ENCODE measurements around the gene FMNL2. TPM values are rescaled to one million over a fixed set of nuclear protein-coding genes. Genes with fewer than 3 reads are reported as not detected.
A peak's percentile ranks its signal among the peaks of the same experiment; 100 is the strongest.

Gene FMNL2
- total and polyA plus RNA-seq, 4 donors, result 81.1 to 173 (median 146) TPM

- H3K27me3 ChIP-seq (ENCODE audit: control insufficient read depth, insufficient read depth, low read length), result no peaks in the 10 kb centered on the region
- 88% methylated on average over 1 of the region's 4 CpGs for WGBS (ENCODE audit: insufficient coverage)
- H3K9me3 ChIP-seq (ENCODE audit: control insufficient read depth, insufficient read depth, low read length), result no peaks in the 10 kb centered on the region
- peaks cover 5% of the 10 kb centered on the region for H3K36me3 ChIP-seq (ENCODE audit: control insufficient read depth, insufficient read depth, low read length)
- DNase-seq (ENCODE audit: low read depth in 4 of 6, low spot score in 6 of 6), result no peak
- H3K4me1 ChIP-seq (ENCODE audit: control insufficient read depth, insufficient read depth, low read length), result peaks cover 3% of the 10 kb centered on the region
- H3K27ac ChIP-seq (ENCODE audit: low read depth, low read length), result no peak overlapping the region
- H3K4me3 ChIP-seq (ENCODE audit: low read depth, low read length), result no peak overlapping the region
Observed at GRCh38 chr2:152573168-152573567, 238.2 kb downstream of the FMNL2 start.

GRCh38 chr2:152577579-152577978 lies 242.6 kb downstream of the FMNL2 start:
- H3K36me3 ChIP-seq (ENCODE audit: control insufficient read depth, insufficient read depth, low read length), result peaks cover 5% of the 10 kb centered on the region
- 42% methylated on average over 1 of the region's 1 CpG for WGBS (ENCODE audit: insufficient coverage)

GRCh38 chr2:152578573-152578972 lies 243.6 kb downstream of the FMNL2 start:
- Histone ChIP-seq H3K4me1 (ENCODE audit: control insufficient read depth, insufficient read depth, low read length) (no peaks in the 10 kb centered on the region), H3K4me3 (ENCODE audit: low read depth, low read length) (no peak overlapping the region), H3K27ac (ENCODE audit: low read depth, low read length) (no peak overlapping the region), H3K9me3 (ENCODE audit: control insufficient read depth, insufficient read depth, low read length) (no peaks in the 10 kb centered on the region), H3K27me3 (ENCODE audit: control insufficient read depth, insufficient read depth, low read length) (no peaks in the 10 kb centered on the region), H3K36me3 (ENCODE audit: control insufficient read depth, insufficient read depth, low read length) (peaks cover 5% of the 10 kb centered on the region)
- DNase-seq (ENCODE audit: low read depth in 4 of 6, low spot score in 6 of 6), result no peak
- WGBS (ENCODE audit: insufficient coverage), result no CpG with 5 or more reads among the region's 4 CpGs

More at GRCh38 chr2:152577579-152577978, 242.6 kb downstream of the FMNL2 start:
- no peaks in the 10 kb centered on the region for H3K9me3 ChIP-seq (ENCODE audit: control insufficient read depth, insufficient read depth, low read length)
- peak in 1 of 6 donors; percentile 42 for DNase-seq (ENCODE audit: low read depth in 4 of 6, low spot score in 6 of 6)
- H3K4me1 ChIP-seq (ENCODE audit: control insufficient read depth, insufficient read depth, low read length), result no peaks in the 10 kb centered on the region
- no peak overlapping the region for H3K27ac ChIP-seq (ENCODE audit: low read depth, low read length)
- no peak overlapping the region for H3K4me3 ChIP-seq (ENCODE audit: low read depth, low read length)
- H3K27me3 ChIP-seq (ENCODE audit: control insufficient read depth, insufficient read depth, low read length), result no peaks in the 10 kb centered on the region

- Histone ChIP-seq H3K27me3 (ENCODE audit: control insufficient read depth, insufficient read depth, low read length) (no peaks in the 10 kb centered on the region), H3K27ac (ENCODE audit: low read depth, low read length) (no peak overlapping the region), H3K4me3 (ENCODE audit: low read depth, low read length) (no peak overlapping the region), H3K36me3 (ENCODE audit: control insufficient read depth, insufficient read depth, low read length) (peaks cover 5% of the 10 kb centered on the region), H3K4me1 (ENCODE audit: control insufficient read depth, insufficient read depth, low read length) (no peaks in the 10 kb centered on the region), H3K9me3 (ENCODE audit: control insufficient read depth, insufficient read depth, low read length) (no peaks in the 10 kb centered on the region)
- WGBS (ENCODE audit: insufficient coverage), result no CpG with 5 or more reads among the region's 3 CpGs
- no peak for DNase-seq (ENCODE audit: low read depth in 4 of 6, low spot score in 6 of 6)
Observed at GRCh38 chr2:152580714-152581113, 245.7 kb downstream of the FMNL2 start.

GRCh38 chr2:152581360-152581759 lies 246.4 kb downstream of the FMNL2 start:
- H3K36me3 ChIP-seq (ENCODE audit: control insufficient read depth, insufficient read depth, low read length), result peaks cover 5% of the 10 kb centered on the region
- H3K4me1 ChIP-seq (ENCODE audit: control insufficient read depth, insufficient read depth, low read length), result peaks cover 3% of the 10 kb centered on the region
- 86% methylated on average over 10 of the region's 11 CpGs for WGBS (ENCODE audit: insufficient coverage)
- H3K9me3 ChIP-seq (ENCODE audit: control insufficient read depth, insufficient read depth, low read length), result no peaks in the 10 kb centered on the region
- H3K4me3 ChIP-seq (ENCODE audit: low read depth, low read length), result no peak overlapping the region
- DNase-seq (ENCODE audit: low read depth in 4 of 6, low spot score in 6 of 6), result no peak
- H3K27me3 ChIP-seq (ENCODE audit: control insufficient read depth, insufficient read depth, low read length), result no peaks in the 10 kb centered on the region
- H3K27ac ChIP-seq (ENCODE audit: low read depth, low read length), result no peak overlapping the region

- H3K27me3 ChIP-seq (ENCODE audit: control insufficient read depth, insufficient read depth, low read length), result no peaks in the 10 kb centered on the region
- peaks cover 5% of the 10 kb centered on the region for H3K36me3 ChIP-seq (ENCODE audit: control insufficient read depth, insufficient read depth, low read length)
- 71% methylated on average over 1 of the region's 2 CpGs for WGBS (ENCODE audit: insufficient coverage)
- H3K4me1 ChIP-seq (ENCODE audit: control insufficient read depth, insufficient read depth, low read length), result peaks cover 3% of the 10 kb centered on the region
- H3K4me3 ChIP-seq (ENCODE audit: low read depth, low read length), result no peak overlapping the region
- H3K9me3 ChIP-seq (ENCODE audit: control insufficient read depth, insufficient read depth, low read length), result no peaks in the 10 kb centered on the region
- H3K27ac ChIP-seq (ENCODE audit: low read depth, low read length), result no peak overlapping the region
- no peak for DNase-seq (ENCODE audit: low read depth in 4 of 6, low spot score in 6 of 6)
Observed at GRCh38 chr2:152582081-152582480, 247.1 kb downstream of the FMNL2 start.

- no peak overlapping the region for H3K4me3 ChIP-seq (ENCODE audit: low read depth, low read length)
- H3K27ac ChIP-seq (ENCODE audit: low read depth, low read length), result no peak overlapping the region
- DNase-seq (ENCODE audit: low read depth in 4 of 6, low spot score in 6 of 6), result no peak
- no peaks in the 10 kb centered on the region for H3K27me3 ChIP-seq (ENCODE audit: control insufficient read depth, insufficient read depth, low read length)
- H3K9me3 ChIP-seq (ENCODE audit: control insufficient read depth, insufficient read depth, low read length), result no peaks in the 10 kb centered on the region
- peaks cover 3% of the 10 kb centered on the region for H3K4me1 ChIP-seq (ENCODE audit: control insufficient read depth, insufficient read depth, low read length)
- no CpG with 5 or more reads among the region's 6 CpGs for WGBS (ENCODE audit: insufficient coverage)
- H3K36me3 ChIP-seq (ENCODE audit: control insufficient read depth, insufficient read depth, low read length), result peaks cover 5% of the 10 kb centered on the region
Observed at GRCh38 chr2:152583512-152584229, 248.7 kb downstream of the FMNL2 start.

GRCh38 chr2:152584301-152584700 lies 249.3 kb downstream of the FMNL2 start:
- Histone ChIP-seq H3K9me3 (ENCODE audit: control insufficient read depth, insufficient read depth, low read length) (no peaks in the 10 kb centered on the region), H3K4me3 (ENCODE audit: low read depth, low read length) (no peak overlapping the region), H3K27me3 (ENCODE audit: control insufficient read depth, insufficient read depth, low read length) (no peaks in the 10 kb centered on the region), H3K27ac (ENCODE audit: low read depth, low read length) (no peak overlapping the region), H3K36me3 (ENCODE audit: control insufficient read depth, insufficient read depth, low read length) (peaks cover 5% of the 10 kb centered on the region), H3K4me1 (ENCODE audit: control insufficient read depth, insufficient read depth, low read length) (peaks cover 3% of the 10 kb centered on the region)
- WGBS (ENCODE audit: insufficient coverage), result no CpG with 5 or more reads among the region's 3 CpGs
- no peak for DNase-seq (ENCODE audit: low read depth in 4 of 6, low spot score in 6 of 6)

GRCh38 chr2:152585830-152586484 lies 251.0 kb downstream of the FMNL2 start:
- Histone ChIP-seq H3K4me1 (ENCODE audit: control insufficient read depth, insufficient read depth, low read length) (peaks cover 3% of the 10 kb centered on the region), H3K9me3 (ENCODE audit: control insufficient read depth, insufficient read depth, low read length) (no peaks in the 10 kb centered on the region), H3K4me3 (ENCODE audit: low read depth, low read length) (no peak overlapping the region), H3K36me3 (ENCODE audit: control insufficient read depth, insufficient read depth, low read length) (peaks cover 5% of the 10 kb centered on the region), H3K27me3 (ENCODE audit: control insufficient read depth, insufficient read depth, low read length) (no peaks in the 10 kb centered on the region), H3K27ac (ENCODE audit: low read depth, low read length) (no peak overlapping the region)
- DNase-seq (ENCODE audit: low read depth in 4 of 6, low spot score in 6 of 6), result peak in 1 of 6 donors; percentile 56
- WGBS (ENCODE audit: insufficient coverage), result 10% methylated on average over 2 of the region's 3 CpGs

Data from spinal cord (tissue), 10 donors.